B cell (primary cell): Measurements from ENCODE around the gene CCND1. TPM values are rescaled to one million over a fixed set of nuclear protein-coding genes. Genes with fewer than 3 reads are reported as not detected.

ENCODE experiments used
- ATAC-seq: fragments of 200-7000 bp; cut with Tn5 transposase; one replicate; pipeline ENCODE4 v1.10.0; 2021; ENCODE audit warnings: low read depth, mild to moderate bottlenecking, moderate number of reproducible peaks, moderate library complexity
- CTCF ChIA-PET: fragments of 350-600 bp; sonication (Branson Sonifier 250); formaldehyde crosslinking; loops from one replicate; lab custom pipeline; 2021; ENCODE audit warnings: antibody characterized with exemption, inconsistent platforms; lab: Charles Lee
- POLR2A ChIA-PET: fragments of 350-600 bp; sonication (Branson Sonifier 250); formaldehyde crosslinking; loops from one replicate; lab custom pipeline; 2021; ENCODE audit warnings: antibody characterized with exemption; lab: Charles Lee
- DNase-seq: peaks from one replicate; pipeline ENCODE4 v3.0.0; 2013
- H2AFZ ChIP-seq: 2 replicates; pipeline ENCODE4 v1.6.1; 2012; ENCODE audit warnings: mild to moderate bottlenecking, low read depth, low read length; ENCODE audit not compliant: insufficient read depth, poor library complexity, severe bottlenecking
- H3K27ac ChIP-seq, 2 donors: 1 replicate in 1 of 2; 2 replicates in 1 of 2; pipeline ENCODE4 v1.5.1; 2012 to 2013; ENCODE audit warnings: low read length in 2 of 2, mild to moderate bottlenecking in 2 of 2, moderate library complexity in 1 of 2
- H3K27me3 ChIP-seq, 4 experiments: fragments of 200-600 bp in 1 of 4; sonication (generic) in 1 of 4; replicated peaks in 1 of 4; 1 replicate in 2 of 4; 2 replicates in 2 of 4; pipeline versions ENCODE4 v1.6.1 to v1.7.0; 2013 to 2016; ENCODE audit warnings: low read length in 3 of 4, mild to moderate bottlenecking in 2 of 4, mixed read lengths in 1 of 4, moderate library complexity in 1 of 4; ENCODE audit not compliant: insufficient read depth in 4 of 4, control insufficient read depth in 3 of 4; ENCODE audit errors: control extremely low read depth in 1 of 4
- H3K36me3 ChIP-seq, 2 experiments: replicated peaks in 1 of 2; 1 replicate in 1 of 2; 2 replicates in 1 of 2; pipeline versions ENCODE4 v1.6.1 to v1.7.1; 2013; ENCODE audit warnings: low read length in 1 of 2; ENCODE audit not compliant: insufficient read depth in 2 of 2, control insufficient read depth in 1 of 2; ENCODE audit errors: control extremely low read depth in 1 of 2, extremely low read depth in 1 of 2
- H3K4me1 ChIP-seq, 2 donors: fragments of 200-600 bp in 1 of 2; sonication (generic) in 1 of 2; 1 replicate in 1 of 2; 2 replicates in 1 of 2; pipeline versions ENCODE4 v1.5.1 to v1.6.1; 2013 to 2017; ENCODE audit warnings: low read length in 2 of 2; ENCODE audit not compliant: control insufficient read depth in 2 of 2, insufficient read depth in 2 of 2
- H3K4me2 ChIP-seq: replicated peaks from 2 replicates; pipeline ENCODE3; 2012; ENCODE audit warnings: mild to moderate bottlenecking, low read depth, low read length; ENCODE audit not compliant: poor library complexity, severe bottlenecking
- H3K4me3 ChIP-seq, 5 experiments: fragments of 200-600 bp in 1 of 5; sonication (generic) in 1 of 5; 1 replicate in 3 of 5; 2 replicates in 2 of 5; pipeline versions ENCODE4 v1.5.1 to v1.7.0; 2011 to 2016; ENCODE audit warnings: low read length in 4 of 5, mild to moderate bottlenecking in 4 of 5, low read depth in 2 of 5, control low read depth in 1 of 5, moderate library complexity in 1 of 5; ENCODE audit not compliant: insufficient read depth in 1 of 5; ENCODE audit errors: control extremely low read depth in 1 of 5, extremely low read depth in 1 of 5
- H3K79me2 ChIP-seq: fragments of 200-600 bp; sonication (generic); one replicate; pipeline ENCODE4 v1.6.0; 2016; ENCODE audit warnings: low read length; ENCODE audit not compliant: control insufficient read depth, insufficient read depth
- H3K9ac ChIP-seq: fragments of 200-600 bp; sonication (generic); 2 replicates; pipeline ENCODE4 v1.6.1; 2017; ENCODE audit warnings: mild to moderate bottlenecking, low read length, moderate library complexity
- H3K9me3 ChIP-seq, 3 donors: one replicate each; pipeline versions ENCODE4 v1.6.1 to v1.7.1; 2013; ENCODE audit warnings: low read length in 2 of 3; ENCODE audit not compliant: control insufficient read depth in 2 of 3, insufficient read depth in 1 of 3; ENCODE audit errors: control extremely low read depth in 1 of 3
- H4K20me1 ChIP-seq: 2 replicates; pipeline ENCODE4 v1.6.0; 2012; ENCODE audit warnings: mild to moderate bottlenecking, low read length; ENCODE audit not compliant: insufficient read depth, control insufficient read depth, poor library complexity, severe bottlenecking
- H3K27ac Mint-ChIP-seq: one replicate; pipeline ENCODE4 v1.8.0; 2021; ENCODE audit warnings: mixed read lengths
- H3K27me3 Mint-ChIP-seq: one replicate; pipeline ENCODE4 v1.8.0; 2021; ENCODE audit warnings: mixed read lengths
- H3K4me1 Mint-ChIP-seq: one replicate; pipeline ENCODE4 v1.8.0; 2021; ENCODE audit warnings: mixed read lengths
- H3K4me3 Mint-ChIP-seq: one replicate; pipeline ENCODE4 v1.8.0; 2021; ENCODE audit warnings: mixed read lengths
- H3K9me3 Mint-ChIP-seq: one replicate; pipeline ENCODE4 v1.8.0; 2022; ENCODE audit warnings: mixed read lengths; ENCODE audit not compliant: insufficient read depth
- EZH2 ChIP-seq: IDR thresholded peaks from 2 replicates; pipeline ENCODE4 v1.6.1; 2012; ENCODE audit warnings: borderline replicate concordance, low read depth, mild to moderate bottlenecking, moderate library complexity, low read length; ENCODE audit not compliant: insufficient read depth, poor library complexity, severe bottlenecking
- WGBS: methylation state at CpG from one replicate; pipeline ENCODE4 v1.1.5; 2013; ENCODE audit warnings: missing lambda C conversion rate; ENCODE audit not compliant: insufficient coverage; 5-methylcytosine and 5-hydroxymethylcytosine counted together
- intact Hi-C: fragments of 100-400 bp; cut with micrococcal nuclease; formaldehyde crosslinking; loops from one replicate; pipeline ENCODE4 v1.10.0; 2022
- polyA plus RNA-seq: library from polyadenylated mRNA; depleted of rRNA; stranded (reverse); fragments of >200 nt; gene quantifications from 2 replicates; pipeline ENCODE4 v1.2.3, GENCODE V29; 2012
- total RNA-seq, 2 donors: library from RNA; stranded (reverse); fragments of 120-200 nt in 1 of 2; gene quantifications; 1 replicate in 1 of 2; 2 replicates in 1 of 2; pipeline versions ENCODE4 v1.2.3 to v1.2.4, GENCODE V29; 2013 to 2022
- TF ChIP-seq, protein P1 (sequence below): fragments of 200-600 bp; IDR thresholded peaks from one replicate; pipeline ENCODE4 v1.8.0; 2022; ENCODE audit warnings: antibody characterized with exemption, mild to moderate bottlenecking

CCND1 gene
- total and polyA plus RNA-seq, 2 donors (not counting 1 experiment from before 2014, with no cell fraction given), result 4.9 to 8.8 TPM

DNA sequence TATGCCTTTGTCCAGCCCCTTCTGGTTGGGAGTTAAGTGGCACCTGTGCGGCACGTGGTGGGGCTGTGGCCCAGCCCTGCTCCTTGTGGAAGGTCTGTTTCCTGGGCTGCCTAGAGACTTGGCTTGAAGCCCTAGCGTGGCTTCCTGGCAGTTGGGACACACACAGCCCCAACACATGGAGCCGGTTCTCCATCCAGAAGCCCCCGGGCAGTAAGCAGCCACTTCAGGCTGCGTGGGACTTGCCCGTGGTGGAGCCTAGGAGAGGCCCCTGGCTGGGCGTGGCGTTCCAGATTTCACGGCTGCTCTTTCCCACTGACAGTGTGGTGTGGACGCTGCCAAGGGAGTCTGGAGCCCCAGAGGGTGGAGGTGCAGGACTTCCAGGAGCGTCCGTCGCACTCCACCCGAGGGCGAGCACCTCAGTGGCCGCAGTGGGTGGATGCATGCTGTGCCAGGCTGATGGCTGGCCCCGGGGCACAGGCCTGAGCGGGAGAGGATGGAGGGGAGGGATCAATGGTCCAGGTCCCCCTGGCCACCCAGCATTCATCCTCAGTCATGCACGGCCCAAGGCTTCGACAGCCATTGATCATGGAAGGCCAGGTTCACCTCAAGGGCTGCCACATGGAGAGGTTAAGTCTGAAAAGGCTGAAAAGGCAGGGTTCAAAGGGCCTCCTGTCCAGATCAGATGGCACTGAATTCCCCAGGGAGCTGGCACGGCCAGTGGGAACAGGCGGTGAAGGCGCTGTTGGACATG lies 9.3 kb downstream of the CCND1 start:
- Histone ChIP-seq H3K4me1 (peaks cover 7 to 9% of the 10 kb centered on the region in 2 donors), H4K20me1 (peaks cover 20% of the 10 kb centered on the region), H3K27me3 (peaks cover 0 to 2% (median 0%) of the 10 kb centered on the region in 4 experiments), H3K4me2 (no peak overlapping the region), H3K36me3 (peaks cover 0 to 2% of the 10 kb centered on the region in 2 experiments), H3K27ac (no peak overlapping the region), H3K9me3 (no peaks in the 10 kb centered on the region), H2AFZ (no peak overlapping the region), H3K79me2 (no peaks in the 10 kb centered on the region), H3K4me3 (no peak overlapping the region), H3K9ac (no peak overlapping the region)
- intact Hi-C loops, result no loop called here
- POLR2A ChIA-PET, result interaction anchor here (0.6 kb wide), 1 partner anchor 511 kb away, joined by 4 read pairs; no protein-coding TSS in a partner anchor
- Mint-ChIP-seq H3K9me3 (no peaks in the 10 kb centered on the region), H3K27ac (no peak overlapping the region), H3K4me1 (peaks cover 10% of the 10 kb centered on the region), H3K4me3 (no peak overlapping the region), H3K27me3 (no peaks in the 10 kb centered on the region)
- CTCF ChIA-PET, result no interaction called here
- 74% methylated on average over 22 of the region's 24 CpGs for WGBS
- ATAC-seq (no peak), DNase-seq (no peak)
- TF ChIP-seq, protein P1, sequence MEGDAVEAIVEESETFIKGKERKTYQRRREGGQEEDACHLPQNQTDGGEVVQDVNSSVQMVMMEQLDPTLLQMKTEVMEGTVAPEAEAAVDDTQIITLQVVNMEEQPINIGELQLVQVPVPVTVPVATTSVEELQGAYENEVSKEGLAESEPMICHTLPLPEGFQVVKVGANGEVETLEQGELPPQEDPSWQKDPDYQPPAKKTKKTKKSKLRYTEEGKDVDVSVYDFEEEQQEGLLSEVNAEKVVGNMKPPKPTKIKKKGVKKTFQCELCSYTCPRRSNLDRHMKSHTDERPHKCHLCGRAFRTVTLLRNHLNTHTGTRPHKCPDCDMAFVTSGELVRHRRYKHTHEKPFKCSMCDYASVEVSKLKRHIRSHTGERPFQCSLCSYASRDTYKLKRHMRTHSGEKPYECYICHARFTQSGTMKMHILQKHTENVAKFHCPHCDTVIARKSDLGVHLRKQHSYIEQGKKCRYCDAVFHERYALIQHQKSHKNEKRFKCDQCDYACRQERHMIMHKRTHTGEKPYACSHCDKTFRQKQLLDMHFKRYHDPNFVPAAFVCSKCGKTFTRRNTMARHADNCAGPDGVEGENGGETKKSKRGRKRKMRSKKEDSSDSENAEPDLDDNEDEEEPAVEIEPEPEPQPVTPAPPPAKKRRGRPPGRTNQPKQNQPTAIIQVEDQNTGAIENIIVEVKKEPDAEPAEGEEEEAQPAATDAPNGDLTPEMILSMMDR, result no peak

DNA sequence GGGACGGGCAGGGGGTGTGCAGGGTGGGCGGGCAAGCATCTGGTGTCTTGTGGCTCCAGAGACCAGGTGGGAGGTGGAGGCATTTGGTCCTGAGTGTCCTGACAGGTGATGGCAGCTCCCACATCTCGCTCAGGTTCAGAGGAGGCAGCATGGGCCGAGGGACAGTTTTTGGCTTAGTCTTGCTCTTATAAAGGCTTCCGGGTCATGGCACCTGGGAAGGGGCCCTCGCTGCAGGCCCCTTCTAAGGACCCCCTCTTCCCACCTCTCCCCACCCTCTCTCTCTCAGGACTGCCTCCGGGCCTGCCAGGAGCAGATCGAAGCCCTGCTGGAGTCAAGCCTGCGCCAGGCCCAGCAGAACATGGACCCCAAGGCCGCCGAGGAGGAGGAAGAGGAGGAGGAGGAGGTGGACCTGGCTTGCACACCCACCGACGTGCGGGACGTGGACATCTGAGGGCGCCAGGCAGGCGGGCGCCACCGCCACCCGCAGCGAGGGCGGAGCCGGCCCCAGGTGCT lies 9.9 kb downstream of the CCND1 start:
- H3K9ac ChIP-seq, result no peak overlapping the region

More for the DNA sequence above, 9.9 kb downstream of the CCND1 start:
- TF ChIP-seq, protein P1, result no peak
- TF ChIP-seq EZH2, result no peak
- Mint-ChIP-seq H3K4me3 (no peak overlapping the region), H3K9me3 (no peaks in the 10 kb centered on the region), H3K27me3 (no peaks in the 10 kb centered on the region), H3K27ac (no peak overlapping the region), H3K4me1 (peaks cover 10% of the 10 kb centered on the region)
- Histone ChIP-seq H3K4me3 (no peak overlapping the region), H3K79me2 (no peaks in the 10 kb centered on the region), H3K27me3 (peaks cover 0 to 2% (median 0%) of the 10 kb centered on the region in 4 experiments), H2AFZ (no peak overlapping the region), H3K27ac (no peak overlapping the region), H3K4me1 (peaks cover 7 to 9% of the 10 kb centered on the region in 2 donors), H3K4me2 (no peak overlapping the region), H3K9me3 (no peaks in the 10 kb centered on the region), H4K20me1 (peaks cover 17% of the 10 kb centered on the region), H3K36me3 (peaks cover 0 to 2% of the 10 kb centered on the region in 2 experiments)
- CTCF ChIA-PET, result no interaction called here
- no peak for ATAC-seq
- POLR2A ChIA-PET, result interaction anchor here (0.6 kb wide), 1 partner anchor 512 kb away, joined by 4 read pairs; no protein-coding TSS in a partner anchor
- intact Hi-C loops, result no loop called here
- WGBS, result 97% methylated on average over 6 of the region's 23 CpGs
- DNase-seq, result no peak
